ENCODE results near the gene MON2. TPM values are rescaled to one million over a fixed set of nuclear protein-coding genes. Genes with fewer than 3 reads are reported as not detected.
A peak's percentile ranks its signal among the peaks of the same experiment; 100 is the strongest.

The MON2 gene
- total RNA-seq, 2 donors from 2014 or later = 99.4 to 129 TPM

GRCh38 chr12:62622177-62622576 is 155.6 kb downstream of the MON2 start:
- ATAC-seq (no peak), DNase-seq (no peak)

GRCh38 chr12:62625228-62625627 is 158.6 kb downstream of the MON2 start:
- DNase-seq = peak in 1 of 4 donors; percentile 22
- TF ChIP-seq CTCF (IDR thresholded peaks at IDR 0.05) = no peak
- TF ChIP-seq POLR2A (IDR thresholded peaks at IDR 0.05) = no peak
- H3K4me1 ChIP-seq = no peaks in the 10 kb centered on the region
- H3K4me3 ChIP-seq = no peak overlapping the region
- H3K9me3 ChIP-seq = no peaks in the 10 kb centered on the region
- ATAC-seq = peak; percentile 52
- no peaks in the 10 kb centered on the region for H3K36me3 ChIP-seq (replicated peaks in 1 of 2; ENCODE audit: insufficient read depth in 1 of 2, low read depth in 2 of 2)
- H3K27me3 ChIP-seq = no peaks in the 10 kb centered on the region
- H3K27ac ChIP-seq = no peak overlapping the region
- WGBS, 2 donors = 41 to 62% methylated on average over 2 of the region's 2 CpGs
- intact Hi-C loops (cut with DNase I) = no loop called here

More at GRCh38 chr12:62622177-62622576, 155.6 kb downstream of the MON2 start:
- intact Hi-C loops (cut with DNase I) = no loop called here
- H3K36me3 ChIP-seq (replicated peaks in 1 of 2; ENCODE audit: insufficient read depth in 1 of 2, low read depth in 2 of 2) = no peaks in the 10 kb centered on the region
- H3K27ac ChIP-seq = no peak overlapping the region
- TF ChIP-seq POLR2A (IDR thresholded peaks at IDR 0.05) = no peak
- TF ChIP-seq CTCF (IDR thresholded peaks at IDR 0.05) = no peak
- no peaks in the 10 kb centered on the region for H3K4me1 ChIP-seq
- H3K27me3 ChIP-seq = no peaks in the 10 kb centered on the region
- H3K9me3 ChIP-seq = no peaks in the 10 kb centered on the region
- WGBS, 2 donors = 57 to 65% methylated on average over 2 of the region's 2 CpGs
- no peak overlapping the region for H3K4me3 ChIP-seq

GRCh38 chr12:62627181-62627580 is 160.6 kb downstream of the MON2 start:
- H3K27me3 ChIP-seq = no peaks in the 10 kb centered on the region
- WGBS, 2 donors = 83 to 85% methylated on average over 2 of the region's 2 CpGs
- DNase-seq (no peak), ATAC-seq (no peak)
- H3K27ac ChIP-seq = no peak overlapping the region
- intact Hi-C loops (cut with DNase I) = no loop called here
- no peak overlapping the region for H3K4me3 ChIP-seq
- H3K36me3 ChIP-seq (replicated peaks in 1 of 2; ENCODE audit: insufficient read depth in 1 of 2, low read depth in 2 of 2) = no peaks in the 10 kb centered on the region
- H3K4me1 ChIP-seq = peaks cover 12% of the 10 kb centered on the region
- no peak for TF ChIP-seq POLR2A (IDR thresholded peaks at IDR 0.05)
- no peak for TF ChIP-seq CTCF (IDR thresholded peaks at IDR 0.05)
- H3K9me3 ChIP-seq = no peaks in the 10 kb centered on the region

- 64 to 78% methylated on average over 4 of the region's 4 CpGs for WGBS, 2 donors
- Histone ChIP-seq H3K27me3 (no peaks in the 10 kb centered on the region), H3K27ac (no peak overlapping the region), H3K36me3 (replicated peaks in 1 of 2; ENCODE audit: insufficient read depth in 1 of 2, low read depth in 2 of 2) (no peaks in the 10 kb centered on the region), H3K4me3 (no peak overlapping the region), H3K4me1 (peaks cover 20% of the 10 kb centered on the region), H3K9me3 (no peaks in the 10 kb centered on the region)
- TF ChIP-seq CTCF (IDR thresholded peaks at IDR 0.05) (no peak), POLR2A (IDR thresholded peaks at IDR 0.05) (no peak)
- intact Hi-C loops (cut with DNase I) = no loop called here
- DNase-seq = no peak
- ATAC-seq = no peak
Observed at GRCh38 chr12:62629413-62629812, 162.8 kb downstream of the MON2 start.

GRCh38 chr12:62629971-62630739 is 163.5 kb downstream of the MON2 start:
- no peak for TF ChIP-seq POLR2A (IDR thresholded peaks at IDR 0.05)
- TF ChIP-seq CTCF (IDR thresholded peaks at IDR 0.05) = no peak
- Histone ChIP-seq H3K4me1 (peaks cover 20% of the 10 kb centered on the region), H3K36me3 (replicated peaks in 1 of 2; ENCODE audit: insufficient read depth in 1 of 2, low read depth in 2 of 2) (no peaks in the 10 kb centered on the region), H3K4me3 (no peak overlapping the region), H3K27ac (no peak overlapping the region), H3K27me3 (no peaks in the 10 kb centered on the region), H3K9me3 (no peaks in the 10 kb centered on the region)
- WGBS, 2 donors = 86% methylated on average over 5 of the region's 5 CpGs
- DNase-seq (no peak), ATAC-seq (no peak)
- intact Hi-C loops (cut with DNase I) = no loop called here

All from body of pancreas (tissue), 4 donors.